IPS DF 6.9 (cell line): Measurements from ENCODE around the gene PPTC7.
"Not testable (repeated sequence)": the region's sequence is repeated elsewhere in the genome, so short reads cannot be mapped to it uniquely, and the experiment has no call there.

Experiments used
- DNase-seq: peaks from one replicate; pipeline ENCODE4 v3.0.0-alpha.2; 2013; ENCODE audit warnings: low read depth, low spot score
- H3K27ac ChIP-seq: one replicate; pipeline ENCODE4 v1.5.1; 2013; ENCODE audit warnings: low read length, control low read depth
- H3K27me3 ChIP-seq: 2 replicates; pipeline ENCODE4 v1.6.1; 2013; ENCODE audit warnings: mild to moderate bottlenecking, low read length; ENCODE audit not compliant: control insufficient read depth, insufficient read depth
- H3K36me3 ChIP-seq: 2 replicates; pipeline ENCODE4 v1.6.1; 2013; ENCODE audit warnings: low read length; ENCODE audit not compliant: control insufficient read depth, insufficient read depth
- H3K4me1 ChIP-seq: 2 replicates; pipeline ENCODE4 v1.6.1; 2013; ENCODE audit warnings: low read length; ENCODE audit not compliant: control insufficient read depth, insufficient read depth
- H3K4me3 ChIP-seq: 2 replicates; pipeline ENCODE4 v1.5.1; 2013; ENCODE audit warnings: mild to moderate bottlenecking, low read length
- H3K9me3 ChIP-seq: 2 replicates; pipeline ENCODE4 v1.6.1; 2013; ENCODE audit warnings: low read length, inconsistent platforms; ENCODE audit not compliant: control insufficient read depth, insufficient read depth
- WGBS: extraction: QIAGEN DNeasy Blood & Tissue Kit; methylation state at CpG from one replicate; pipeline ENCODE4 v1.1.7; 2013; ENCODE audit warnings: mixed read lengths, missing lambda C conversion rate; ENCODE audit not compliant: insufficient read length, insufficient coverage; 5-methylcytosine and 5-hydroxymethylcytosine counted together

PPTC7 gene

DNA sequence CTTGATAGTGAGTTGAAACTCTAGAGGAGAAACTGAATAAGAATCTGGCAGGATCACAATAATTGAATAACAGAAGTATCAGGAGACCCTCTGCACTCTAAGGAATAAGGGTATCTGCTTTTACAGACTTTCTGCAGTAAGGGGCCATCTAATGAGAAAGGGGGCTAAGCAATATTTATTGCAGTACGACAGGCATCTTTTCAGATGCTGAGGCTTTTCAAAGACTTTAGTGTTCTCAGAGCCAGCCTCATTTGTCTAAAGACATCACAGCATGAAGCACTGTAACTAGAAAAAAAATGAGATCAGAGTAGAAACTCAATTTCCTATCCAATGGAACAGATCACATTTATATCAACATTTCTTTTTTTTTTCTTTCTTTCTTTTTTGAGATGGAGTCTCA, 22.2 kb downstream of the PPTC7 start:
- WGBS, result no CpG with 5 or more reads among the region's 1 CpG
- H3K4me1 ChIP-seq, result no peaks in the 10 kb centered on the region
- H3K36me3 ChIP-seq, result no peaks in the 10 kb centered on the region
- H3K27me3 ChIP-seq, result no peaks in the 10 kb centered on the region
- H3K27ac ChIP-seq, result no peak overlapping the region
- no peak for DNase-seq
- H3K4me3 ChIP-seq, result no peak overlapping the region
- H3K9me3 ChIP-seq, result no peaks in the 10 kb centered on the region

- H3K4me3 ChIP-seq, result no peak overlapping the region
- WGBS, result no CpG with 5 or more reads among the region's 5 CpGs
- no peaks in the 10 kb centered on the region for H3K36me3 ChIP-seq
- H3K27ac ChIP-seq, result no peak overlapping the region
- no peaks in the 10 kb centered on the region for H3K9me3 ChIP-seq
- H3K4me1 ChIP-seq, result no peaks in the 10 kb centered on the region
- DNase-seq, result no peak
- no peaks in the 10 kb centered on the region for H3K27me3 ChIP-seq
Observed at GRCh38 chr12:110560048-110560447, 23.1 kb downstream of the PPTC7 start.

DNA sequence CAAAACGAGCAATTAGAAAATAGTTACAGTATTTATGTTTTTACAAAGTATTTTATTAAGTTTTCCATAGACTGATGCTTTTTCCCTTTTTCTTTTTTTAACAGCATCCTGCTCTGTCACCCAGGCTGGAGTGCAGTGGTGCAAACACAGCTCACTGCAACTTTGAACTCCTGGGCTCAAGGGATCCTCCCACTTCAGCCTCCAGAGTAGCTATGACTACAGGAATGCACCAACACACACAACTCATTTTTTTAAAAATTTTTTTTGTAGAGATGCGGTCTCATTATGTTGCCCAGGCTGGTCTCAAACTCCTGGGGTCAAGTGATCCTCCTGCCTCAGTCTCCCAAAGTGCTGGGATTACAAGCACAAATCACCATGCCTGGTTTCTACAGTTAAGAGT, 24.2 kb downstream of the PPTC7 start:
- not testable (repeated sequence) for H3K4me1 ChIP-seq, H3K36me3 ChIP-seq, H3K9me3 ChIP-seq, H3K27me3 ChIP-seq, H3K4me3 ChIP-seq, DNase-seq, H3K27ac ChIP-seq
- WGBS, result no CpG with 5 or more reads among the region's 2 CpGs

DNA sequence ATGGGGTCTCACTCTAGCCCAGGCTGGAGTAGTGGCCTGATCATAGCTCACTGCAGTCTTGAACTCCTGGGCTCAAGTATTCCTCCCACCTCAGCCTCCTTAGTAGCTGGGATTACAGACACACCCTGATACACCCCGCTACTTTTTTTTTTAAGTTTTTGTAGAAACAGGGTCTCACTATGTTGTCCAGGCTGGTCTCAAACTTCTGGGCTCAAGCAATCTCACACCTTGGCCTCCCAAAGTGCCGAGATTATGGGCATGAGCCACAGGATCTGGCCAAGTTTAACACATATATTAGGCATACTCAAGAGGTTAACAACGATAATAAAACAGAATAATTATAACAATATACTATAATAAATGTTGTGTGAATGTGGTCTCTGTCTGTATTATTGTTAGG, 25.8 kb downstream of the PPTC7 start:
- no peak for DNase-seq
- WGBS, result no CpG with 5 or more reads among the region's 3 CpGs
- H3K4me3 ChIP-seq, result no peak overlapping the region
- H3K27me3 ChIP-seq, result no peaks in the 10 kb centered on the region
- no peaks in the 10 kb centered on the region for H3K4me1 ChIP-seq
- H3K36me3 ChIP-seq, result no peaks in the 10 kb centered on the region
- H3K9me3 ChIP-seq, result no peaks in the 10 kb centered on the region
- no peak overlapping the region for H3K27ac ChIP-seq

DNA sequence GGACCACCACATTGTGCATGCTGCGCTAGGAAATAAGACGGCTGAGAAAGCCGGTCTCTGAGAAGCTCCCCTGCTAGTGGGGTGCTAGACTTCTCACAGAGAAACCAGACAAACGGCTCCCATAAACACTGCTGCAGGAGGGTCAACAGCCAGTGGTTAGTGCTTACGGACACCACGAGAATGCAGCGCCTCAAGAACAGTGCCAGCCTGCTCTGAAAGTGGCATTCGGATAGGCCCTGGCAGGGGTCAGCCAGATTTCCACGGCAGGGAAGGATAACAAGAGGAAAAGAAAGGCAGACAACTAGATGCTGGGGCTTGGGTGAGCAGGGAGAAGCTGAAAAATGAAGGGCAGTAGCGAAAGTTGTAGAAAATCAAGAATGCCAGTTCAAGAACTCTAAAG, 26.4 kb downstream of the PPTC7 start:
- Histone ChIP-seq H3K36me3 (no peaks in the 10 kb centered on the region), H3K4me3 (no peak overlapping the region), H3K9me3 (no peaks in the 10 kb centered on the region), H3K27ac (no peak overlapping the region), H3K27me3 (no peaks in the 10 kb centered on the region), H3K4me1 (no peaks in the 10 kb centered on the region)
- no peak for DNase-seq
- WGBS, result no CpG with 5 or more reads among the region's 10 CpGs

DNA sequence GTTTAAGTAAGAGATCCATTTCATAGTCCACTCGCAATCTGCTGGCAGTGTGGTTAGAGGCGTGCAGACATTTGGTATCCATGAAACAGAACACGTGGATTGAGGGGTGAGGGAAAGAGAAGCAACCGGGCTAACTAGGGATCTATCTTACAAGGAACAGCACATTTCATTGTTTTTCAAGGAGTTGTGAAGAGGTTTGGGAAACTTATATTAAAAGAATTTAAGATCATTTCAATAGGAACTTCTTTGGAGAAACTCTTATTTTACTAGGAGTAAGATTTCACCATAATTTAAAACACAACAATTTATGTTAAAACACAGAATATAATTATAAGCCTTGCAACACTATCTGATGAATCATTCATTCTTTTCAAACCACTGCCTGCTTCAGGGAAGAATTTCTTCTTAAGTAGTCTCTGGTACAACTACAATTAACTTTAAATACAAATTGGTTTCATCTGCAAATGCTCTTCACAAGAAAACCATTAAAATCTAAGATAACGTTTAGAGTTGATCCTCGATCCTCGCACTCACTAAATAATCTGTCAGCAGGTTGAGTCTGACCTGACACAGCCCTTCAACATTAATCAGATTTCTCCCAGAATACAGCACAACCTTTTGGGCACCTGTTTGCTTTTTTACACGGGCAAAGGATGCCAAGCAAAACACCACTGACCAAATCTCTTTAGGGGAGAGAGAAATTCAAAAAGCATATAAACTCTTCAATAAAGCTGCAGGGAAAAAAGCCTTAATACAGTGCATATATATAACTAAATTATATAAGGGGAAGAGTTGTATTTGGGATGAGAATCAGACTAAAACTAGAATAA, 27.3 kb downstream of the PPTC7 start:
- DNase-seq, result no peak
- no peaks in the 10 kb centered on the region for H3K27me3 ChIP-seq
- no CpG with 5 or more reads among the region's 8 CpGs for WGBS
- H3K9me3 ChIP-seq, result no peaks in the 10 kb centered on the region
- H3K27ac ChIP-seq, result no peak overlapping the region
- H3K36me3 ChIP-seq, result no peaks in the 10 kb centered on the region
- no peak overlapping the region for H3K4me3 ChIP-seq
- no peaks in the 10 kb centered on the region for H3K4me1 ChIP-seq

DNA sequence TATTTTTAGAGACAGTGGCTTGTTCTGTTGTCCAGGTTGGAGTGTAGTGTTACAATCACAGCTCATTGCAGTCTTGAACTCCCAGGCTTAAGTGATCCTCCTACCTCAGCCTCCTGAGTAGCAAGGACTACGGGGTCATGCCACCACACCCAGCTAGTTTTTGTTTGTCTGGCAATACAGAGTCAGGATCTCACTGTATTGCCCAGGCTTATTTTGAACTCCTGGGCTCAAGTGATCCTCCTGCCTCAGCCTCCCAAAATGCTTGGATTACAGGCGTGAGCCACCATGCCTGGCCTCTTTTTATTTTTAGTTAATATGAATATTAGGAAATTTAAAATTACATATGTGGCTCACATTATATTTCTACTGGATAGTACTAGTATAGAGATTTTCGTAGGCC, 28.9 kb downstream of the PPTC7 start:
- no CpG with 5 or more reads among the region's 3 CpGs for WGBS
- no peak overlapping the region for H3K27ac ChIP-seq
- no peaks in the 10 kb centered on the region for H3K36me3 ChIP-seq
- no peak overlapping the region for H3K4me3 ChIP-seq
- no peaks in the 10 kb centered on the region for H3K27me3 ChIP-seq
- no peak for DNase-seq
- no peaks in the 10 kb centered on the region for H3K4me1 ChIP-seq
- H3K9me3 ChIP-seq, result no peaks in the 10 kb centered on the region

- H3K4me3 ChIP-seq, result no peak overlapping the region
- no CpG with 5 or more reads among the region's 4 CpGs for WGBS
- no peaks in the 10 kb centered on the region for H3K4me1 ChIP-seq
- no peaks in the 10 kb centered on the region for H3K9me3 ChIP-seq
- H3K27me3 ChIP-seq, result no peaks in the 10 kb centered on the region
- no peak overlapping the region for H3K27ac ChIP-seq
- H3K36me3 ChIP-seq, result no peaks in the 10 kb centered on the region
- DNase-seq, result no peak
Observed at GRCh38 chr12:110550981-110551380, 32.1 kb downstream of the PPTC7 start.

DNA sequence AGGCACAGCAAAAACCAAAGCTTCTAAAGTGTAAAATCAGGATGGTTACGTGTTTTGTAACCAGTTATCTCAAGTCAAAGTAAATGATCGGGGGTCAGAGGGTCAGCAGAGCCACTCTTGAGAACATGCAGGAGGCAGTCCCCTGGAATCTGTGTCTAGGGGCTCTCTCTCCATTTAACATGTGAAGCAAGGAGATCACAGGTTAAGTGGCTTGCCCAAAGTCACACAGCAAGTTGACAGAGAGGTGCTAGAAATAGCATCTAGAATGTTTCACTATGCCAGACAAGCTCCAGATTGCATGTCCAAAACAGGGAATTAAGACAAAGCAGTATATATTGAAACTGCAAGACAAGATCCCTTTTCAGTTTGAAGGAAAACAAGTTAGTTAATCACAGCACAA, 33.4 kb downstream of the PPTC7 start:
- no peaks in the 10 kb centered on the region for H3K27me3 ChIP-seq
- no peaks in the 10 kb centered on the region for H3K36me3 ChIP-seq
- no peaks in the 10 kb centered on the region for H3K4me1 ChIP-seq
- no peaks in the 10 kb centered on the region for H3K9me3 ChIP-seq
- no peak overlapping the region for H3K4me3 ChIP-seq
- no peak overlapping the region for H3K27ac ChIP-seq
- DNase-seq, result no peak
- no CpG with 5 or more reads among the region's 2 CpGs for WGBS

DNA sequence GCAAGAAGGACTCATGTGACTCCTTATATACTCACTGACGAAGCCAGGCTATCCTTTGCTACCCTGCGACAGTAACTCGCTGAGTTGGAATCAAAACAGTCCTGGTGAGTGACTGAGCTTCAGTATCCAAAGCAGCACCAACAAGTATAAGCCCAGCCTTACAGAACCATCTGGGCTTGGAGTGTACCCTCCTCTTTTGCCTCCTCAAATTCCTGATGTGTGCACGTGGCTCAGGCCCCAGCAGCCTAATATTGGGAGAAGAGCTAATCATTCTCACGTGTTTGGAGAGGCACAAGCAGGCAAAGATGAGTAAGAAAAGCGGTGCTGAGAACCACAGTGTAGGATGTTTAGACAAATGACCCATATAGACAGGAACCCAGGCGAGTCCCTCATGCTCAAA, 34.4 kb downstream of the PPTC7 start:
- no CpG with 5 or more reads among the region's 7 CpGs for WGBS

DNA sequence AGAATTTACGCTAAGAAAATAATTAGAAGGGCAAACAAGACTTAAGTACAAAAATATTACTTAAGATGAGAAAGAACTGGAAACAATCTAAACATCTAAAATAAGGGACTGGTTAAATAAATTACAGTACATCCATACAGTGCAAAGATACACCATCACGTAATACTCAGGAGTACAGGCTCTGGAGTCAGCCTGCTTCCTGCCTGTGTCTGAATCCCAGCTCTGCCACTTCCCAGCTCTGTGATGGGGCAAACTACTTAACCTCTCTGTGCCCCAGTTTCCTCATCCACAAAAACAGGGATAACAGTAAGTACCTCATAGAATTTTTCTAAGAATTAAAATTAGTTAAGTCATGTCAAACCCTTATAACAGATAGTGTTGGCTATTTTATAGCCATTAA, 36.0 kb downstream of the PPTC7 start:
- Histone ChIP-seq H3K36me3 (no peaks in the 10 kb centered on the region; the same call in 1 of the 2 replicates), H3K9me3 (no peaks in the 10 kb centered on the region), H3K27me3 (no peaks in the 10 kb centered on the region), H3K27ac (no peak overlapping the region), H3K4me3 (no peak overlapping the region), H3K4me1 (no peaks in the 10 kb centered on the region)
- no peak for DNase-seq
- no CpG with 5 or more reads among the region's 2 CpGs for WGBS

More for the DNA sequence above, 34.4 kb downstream of the PPTC7 start:
- Histone ChIP-seq H3K4me3 (no peak overlapping the region), H3K27ac (no peak overlapping the region), H3K4me1 (no peaks in the 10 kb centered on the region), H3K36me3 (no peaks in the 10 kb centered on the region), H3K27me3 (no peaks in the 10 kb centered on the region), H3K9me3 (no peaks in the 10 kb centered on the region)
- DNase-seq, result no peak
